NCI-H748 (cell line): Measurements from ENCODE around the gene FEM1B.

Source experiments
- DNase-seq: peaks from one replicate; lab custom pipeline; 2025; ENCODE audit not compliant: unreplicated experiment; lab: John Stamatoyannopoulos, UW

Gene FEM1B

DNA sequence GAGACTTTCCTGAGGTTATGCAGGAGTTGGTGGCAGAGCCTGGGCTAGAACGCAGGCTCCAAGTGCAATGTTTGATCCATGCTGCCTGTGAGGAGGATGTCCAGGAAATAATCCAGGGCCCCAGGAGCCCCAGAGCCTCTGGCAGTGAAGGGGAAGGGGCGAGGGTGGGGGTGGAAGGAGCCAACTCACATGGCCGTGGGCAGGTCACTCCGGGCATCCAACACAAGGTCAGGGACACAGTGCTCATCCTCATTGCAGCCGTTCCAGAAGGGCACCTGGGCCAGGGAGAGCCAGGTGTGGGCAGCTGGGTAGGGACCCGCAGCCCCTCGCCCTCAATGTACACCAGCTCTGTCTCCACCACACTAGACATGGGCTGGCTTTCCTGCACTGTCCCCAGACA is 43.7 kb downstream of the FEM1B start:
- DNase-seq = no peak

DNA sequence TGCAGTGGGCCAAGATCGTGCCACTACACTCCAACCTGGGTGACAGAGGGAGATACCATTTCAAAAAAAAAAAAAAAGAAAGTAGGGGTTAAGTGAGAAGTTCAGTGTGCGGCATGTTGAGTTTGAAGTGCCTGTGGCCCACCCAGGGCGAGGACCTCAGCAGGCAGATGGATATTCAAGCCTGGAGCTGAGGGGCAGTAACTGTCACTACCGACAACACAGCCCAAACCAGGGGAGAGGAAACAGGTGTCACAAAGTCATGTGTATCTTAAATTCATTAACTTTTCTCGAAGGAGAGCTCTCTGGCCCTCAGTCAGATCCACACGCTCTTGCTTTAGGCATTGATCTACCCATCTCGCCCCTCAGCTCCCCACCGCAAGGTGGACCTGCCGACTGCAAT is 45.3 kb downstream of the FEM1B start:
- no peak for DNase-seq

DNA sequence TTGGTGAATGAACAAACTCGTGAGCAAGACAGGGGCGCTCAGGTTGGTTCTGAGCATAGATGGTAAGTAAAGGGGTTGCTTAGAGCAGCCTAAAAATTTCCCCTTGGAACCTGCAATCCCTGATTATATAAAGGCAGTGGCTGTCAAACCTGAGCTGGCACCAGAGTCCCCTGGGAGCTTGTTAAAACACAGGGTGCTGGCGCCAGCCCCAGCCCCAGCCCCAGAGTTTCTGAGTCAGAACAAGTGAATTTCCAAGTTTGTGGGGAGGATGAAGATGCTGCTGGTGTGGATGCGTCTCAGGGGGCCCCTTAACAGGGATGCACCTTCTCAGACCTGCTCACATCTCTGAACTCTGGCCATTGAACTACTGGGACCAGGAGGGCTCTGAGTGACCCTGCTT is 48.2 kb downstream of the FEM1B start:
- DNase-seq = no peak

- no peak for DNase-seq
Measured at GRCh38 chr15:68326711-68327354, 49.3 kb downstream of the FEM1B start.

DNA sequence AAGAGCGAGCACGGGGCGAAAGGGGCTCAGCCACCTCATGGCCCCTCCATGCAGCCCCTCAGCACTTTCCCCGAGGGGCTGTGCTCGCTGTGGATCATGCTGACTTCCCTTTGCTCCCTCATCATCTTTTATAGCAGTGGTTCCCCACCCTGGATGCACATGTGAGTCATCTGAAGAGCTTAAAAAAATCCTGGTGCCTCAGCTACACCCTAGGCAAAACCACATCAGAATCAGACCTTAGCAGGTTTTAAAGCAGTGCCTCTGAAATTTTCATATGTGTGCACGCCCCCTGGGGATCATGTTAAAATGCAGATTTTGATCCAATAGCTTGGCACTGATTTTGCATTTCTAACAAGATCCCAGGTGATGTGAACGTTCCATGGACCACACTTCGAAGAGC is 50.9 kb downstream of the FEM1B start:
- DNase-seq = no peak

GRCh38 chr15:68328964-68329363 is 51.4 kb downstream of the FEM1B start:
- no peak for DNase-seq

- DNase-seq = no peak
Measured at GRCh38 chr15:68330416-68330815, 52.9 kb downstream of the FEM1B start.

- no peak for DNase-seq
Measured at GRCh38 chr15:68330901-68331300, 53.4 kb downstream of the FEM1B start.

GRCh38 chr15:68332266-68332665 is 54.7 kb downstream of the FEM1B start:
- no peak for DNase-seq

DNA sequence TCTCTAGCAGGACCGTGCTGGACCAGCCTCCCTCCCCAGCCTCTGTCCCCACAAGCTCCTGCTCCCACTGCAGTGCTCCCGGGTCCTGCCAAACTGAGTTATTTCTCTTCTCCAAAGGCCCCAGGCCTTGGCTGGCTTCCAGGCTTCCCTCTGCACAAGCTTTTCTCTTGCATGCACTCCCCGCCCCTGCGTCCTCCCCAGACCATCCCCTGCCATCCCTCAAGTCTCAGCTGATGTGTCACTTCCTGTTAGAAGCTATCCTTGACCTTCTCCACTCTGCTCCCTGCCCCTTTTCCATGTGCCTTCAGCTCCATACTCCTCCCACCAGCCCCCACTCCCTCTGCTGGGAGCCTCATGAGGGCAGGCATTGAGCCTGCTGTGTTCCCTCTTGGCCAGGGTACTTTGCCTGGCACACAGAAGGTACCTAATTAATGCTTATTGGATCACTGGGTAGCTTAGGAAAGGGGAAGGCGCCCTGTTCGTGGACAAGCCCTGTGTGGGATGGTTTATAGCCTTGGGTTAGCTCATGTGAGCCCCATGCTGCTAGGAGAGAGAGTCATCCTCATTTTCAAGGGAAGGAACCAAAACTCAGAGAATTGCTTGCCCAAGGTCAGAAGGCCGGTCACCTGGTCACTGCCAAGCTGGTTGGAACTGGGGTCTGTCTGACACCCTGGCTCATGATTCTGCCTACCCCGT is 56.4 kb downstream of the FEM1B start:
- no peak for DNase-seq

GRCh38 chr15:68334661-68335124 is 57.1 kb downstream of the FEM1B start:
- DNase-seq = no peak

DNA sequence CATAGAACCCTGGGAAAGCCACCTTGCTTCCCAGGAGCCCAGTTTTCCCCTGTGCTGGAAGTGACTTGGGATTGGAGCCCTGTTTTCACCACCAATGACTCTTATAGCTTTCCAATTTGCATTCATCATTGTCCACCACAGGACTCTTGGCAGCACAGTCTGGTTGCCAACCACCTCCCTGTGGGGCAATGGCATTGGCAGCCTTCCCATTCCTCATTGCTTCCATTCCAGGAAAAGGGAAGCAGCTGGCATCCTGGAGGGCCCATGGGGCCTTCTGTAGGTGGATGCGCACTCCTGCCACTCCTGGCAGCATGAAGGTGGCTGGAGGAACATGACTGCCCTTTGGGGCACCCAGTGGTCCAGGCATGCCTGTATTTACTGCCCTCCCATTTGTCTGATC is 57.7 kb downstream of the FEM1B start:
- no peak for DNase-seq

- DNase-seq = no peak
Measured at GRCh38 chr15:68335655-68336054, 58.1 kb downstream of the FEM1B start.

DNA sequence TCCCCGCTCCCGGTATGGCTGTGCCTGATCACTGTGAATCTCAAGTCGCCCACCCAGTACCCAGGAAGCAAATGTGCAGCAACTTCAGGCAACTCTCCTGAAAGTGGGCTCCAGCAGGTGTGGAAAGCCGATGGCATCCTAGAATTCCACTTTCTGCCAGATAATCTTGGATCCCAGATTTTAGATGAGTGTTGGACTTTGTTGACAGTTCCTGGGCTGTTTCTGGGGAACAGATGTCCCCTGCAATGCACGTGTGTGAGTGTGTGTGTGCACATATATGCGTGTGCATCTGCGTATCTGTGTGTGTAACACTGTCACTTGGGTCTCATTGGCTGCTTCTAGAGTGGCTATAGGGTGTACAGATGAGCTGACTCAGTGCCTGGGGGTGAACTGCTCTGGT is 59.0 kb downstream of the FEM1B start:
- no peak for DNase-seq

GRCh38 chr15:68337826-68338225 is 60.3 kb downstream of the FEM1B start:
- no peak for DNase-seq

- no peak for DNase-seq
Measured at GRCh38 chr15:68339481-68339880, 61.9 kb downstream of the FEM1B start.

DNA sequence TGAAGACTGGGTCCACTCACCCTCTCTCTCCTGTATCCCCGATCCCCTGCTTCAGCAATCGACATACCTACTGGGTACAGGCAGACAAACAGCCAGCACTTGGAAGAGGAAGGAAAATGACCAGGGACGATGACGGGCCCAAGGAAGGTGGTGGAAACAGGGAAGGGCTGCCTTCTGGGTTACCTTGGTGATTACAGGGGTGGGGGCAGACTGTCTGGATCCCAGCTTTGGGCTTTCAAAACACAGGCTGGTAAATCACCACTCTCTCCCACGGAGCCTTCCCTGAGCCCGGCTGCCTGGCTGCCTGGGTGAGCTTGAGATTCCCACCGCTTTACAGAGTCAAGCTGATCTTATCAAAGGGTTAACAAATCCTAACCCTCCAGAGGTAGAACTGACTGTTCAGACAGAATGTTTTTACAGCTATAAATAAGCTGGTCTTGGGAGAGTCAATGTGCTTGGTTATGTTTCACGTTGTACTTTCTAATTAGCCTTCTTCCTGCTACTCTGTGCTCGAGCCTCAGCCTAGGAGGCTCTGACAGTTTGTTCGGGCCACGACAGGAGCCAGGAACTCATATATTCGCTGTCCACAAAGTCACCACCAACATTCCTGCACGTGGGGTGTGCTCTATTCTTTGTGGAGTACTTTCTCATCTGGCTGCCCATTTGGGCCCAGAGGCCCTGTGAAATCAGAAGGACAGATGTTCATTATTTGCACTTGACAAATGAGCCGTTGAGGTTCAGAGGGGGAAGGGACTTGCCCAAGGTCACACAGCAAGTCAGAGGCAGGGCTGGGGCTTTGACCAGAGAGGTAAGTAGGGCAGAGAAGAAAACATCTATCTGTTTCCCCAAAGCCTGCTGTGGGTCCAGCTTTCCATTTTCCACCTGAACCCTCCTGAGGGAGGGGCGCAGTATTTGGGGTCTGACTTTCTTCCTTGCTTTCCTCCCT is 63.5 kb downstream of the FEM1B start:
- DNase-seq = no peak

DNA sequence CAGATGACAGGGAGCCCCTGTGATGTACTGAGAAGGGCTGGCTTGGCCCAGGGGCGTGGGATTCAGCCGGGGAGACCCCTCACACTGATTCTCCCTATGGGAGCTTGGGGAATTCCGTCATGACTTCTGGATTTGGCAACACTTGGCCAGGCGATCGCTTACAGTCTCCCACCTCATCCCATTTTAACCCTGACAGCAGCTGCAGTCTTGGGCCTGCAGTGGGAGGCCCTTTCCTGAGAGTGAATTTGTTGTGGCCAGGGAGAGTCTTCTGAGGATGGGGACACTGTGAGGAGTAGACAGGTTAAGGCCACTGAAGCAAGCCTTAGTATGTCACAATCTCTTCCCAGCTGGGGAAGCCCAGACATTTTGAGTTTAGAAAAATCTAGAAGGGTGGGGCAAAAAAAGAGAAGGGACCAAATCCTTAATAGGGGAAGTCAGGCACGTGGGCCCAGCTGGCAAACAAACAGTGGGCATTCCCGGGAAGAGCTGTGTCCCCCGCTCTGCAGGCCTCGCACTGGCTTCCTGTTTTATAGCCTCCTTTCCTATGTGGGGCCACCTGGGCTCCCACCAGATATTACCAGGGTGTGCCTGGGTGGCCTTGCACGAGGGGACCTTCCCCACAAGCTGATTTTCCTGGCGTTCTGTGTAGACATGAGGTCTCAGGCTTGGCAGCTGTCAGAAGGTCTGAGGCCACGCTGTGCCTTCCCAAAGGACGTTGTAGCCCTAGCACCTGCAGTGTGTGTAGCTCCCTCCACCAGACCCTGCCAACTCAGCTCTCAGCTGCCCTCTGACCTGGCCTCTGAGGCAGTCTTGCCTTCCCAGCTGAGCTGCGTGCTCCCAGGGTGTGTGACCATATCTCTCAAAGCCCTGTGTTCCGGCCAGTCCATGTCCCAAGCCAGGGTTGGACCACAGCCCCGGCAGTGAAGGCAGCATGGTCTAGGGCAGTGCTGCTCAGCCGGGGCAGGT is 64.5 kb downstream of the FEM1B start:
- no peak for DNase-seq

- no peak for DNase-seq
Measured at GRCh38 chr15:68343579-68344225, 66.2 kb downstream of the FEM1B start.

DNA sequence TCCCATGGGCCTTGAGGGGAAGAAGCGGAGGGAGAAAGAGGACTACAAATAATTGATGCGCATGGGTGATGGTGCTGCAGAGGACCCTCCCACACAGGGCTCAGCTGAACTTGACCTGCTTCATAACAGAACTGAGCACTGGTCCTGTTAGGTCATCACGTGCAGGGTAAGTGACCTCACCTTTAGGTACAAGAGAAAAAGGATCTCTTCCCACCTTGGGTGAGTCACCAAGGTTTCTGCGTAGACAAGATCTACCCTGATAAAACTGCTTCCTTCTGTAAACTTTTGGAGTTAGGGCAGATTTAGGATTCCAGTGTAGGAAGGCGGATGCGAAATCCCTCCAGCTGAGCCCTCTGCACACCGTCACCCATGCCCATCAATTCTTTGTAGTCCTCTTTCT is 67.1 kb downstream of the FEM1B start:
- DNase-seq = no peak
